WTC11 (cell line): Measurements from ENCODE around the gene UTF1. TPM values are rescaled to one million over a fixed set of nuclear protein-coding genes. Genes with fewer than 3 reads are reported as not detected.

Experiments
- ATAC-seq: fragments of 200-7000 bp; cut with Tn5 transposase; 2 replicates; pipeline ENCODE4 v1.10.0; 2021; ENCODE audit warnings: mild to moderate bottlenecking, moderate library complexity
- CTCF ChIA-PET: fragments of 300-600 bp; sonication (Branson Sonifier 250); formaldehyde crosslinking; loops from one replicate; lab custom pipeline; 2021; ENCODE audit warnings: antibody characterized with exemption; lab: Charles Lee
- POLR2A ChIA-PET: fragments of 350-600 bp; sonication (Branson Sonifier 250); formaldehyde crosslinking; loops from one replicate; lab custom pipeline; 2021; ENCODE audit warnings: antibody characterized with exemption; lab: Charles Lee
- DNase-seq: peaks from one replicate; pipeline ENCODE4 v3.0.0; 2021; ENCODE audit warnings: low spot score
- H3K27ac Mint-ChIP-seq: 2 replicates; pipeline ENCODE4 v1.8.0; 2021; ENCODE audit warnings: mixed read lengths
- H3K27me3 Mint-ChIP-seq: 2 replicates; pipeline ENCODE4 v1.8.0; 2021; ENCODE audit warnings: low read depth, mild to moderate bottlenecking, moderate library complexity, mixed read lengths
- H3K36me3 Mint-ChIP-seq: 2 replicates; pipeline ENCODE4 v1.8.0; 2021; ENCODE audit warnings: mixed read lengths
- H3K4me1 Mint-ChIP-seq: 2 replicates; pipeline ENCODE4 v1.8.0; 2022; ENCODE audit warnings: mixed read lengths
- H3K4me3 Mint-ChIP-seq: 2 replicates; pipeline ENCODE4 v1.8.0; 2021; ENCODE audit warnings: mild to moderate bottlenecking, moderate library complexity, mixed read lengths
- H3K9me3 Mint-ChIP-seq: 2 replicates; pipeline ENCODE4 v1.8.0; 2021; ENCODE audit warnings: mixed read lengths
- ATF6 ChIP-seq: sonication (generic); formaldehyde crosslinking; IDR thresholded peaks from 2 replicates; pipeline ENCODE4 v1.8.1; 2023; ENCODE audit warnings: mild to moderate bottlenecking, missing genetic modification reagents
- EMX1 ChIP-seq: fragments of 250-450 bp; sonication (Bioruptor Pico); IDR thresholded peaks from 2 replicates; pipeline ENCODE4 v1.8.0; 2021; ENCODE audit warnings: mild to moderate bottlenecking
- KAT7 ChIP-seq: sonication (generic); formaldehyde crosslinking; IDR thresholded peaks from 2 replicates; pipeline ENCODE4 v1.8.1; 2023; ENCODE audit warnings: missing genetic modification reagents, mild to moderate bottlenecking, borderline replicate concordance
- MYBL2 ChIP-seq: sonication (generic); formaldehyde crosslinking; IDR thresholded peaks from 2 replicates; pipeline ENCODE4 v1.8.1; 2023; ENCODE audit warnings: mild to moderate bottlenecking, moderate library complexity, missing genetic modification reagents
- RORB ChIP-seq: fragments of 250-450 bp; sonication (Bioruptor Pico); IDR thresholded peaks from 2 replicates; pipeline ENCODE4 v1.9.0; 2021; ENCODE audit warnings: mild to moderate bottlenecking
- SP1 ChIP-seq: sonication (generic); formaldehyde crosslinking; conservative IDR thresholded peaks from 2 replicates; pipeline ENCODE4 v1.8.1; 2022; ENCODE audit warnings: missing genetic modification reagents
- TEAD4 ChIP-seq: sonication (generic); formaldehyde crosslinking; IDR thresholded peaks from 2 replicates; pipeline ENCODE4 v1.8.0; 2022; ENCODE audit warnings: mild to moderate bottlenecking, missing genetic modification reagents
- ZNF138 ChIP-seq: sonication (generic); formaldehyde crosslinking; conservative IDR thresholded peaks from 2 replicates; pipeline ENCODE4 v1.8.1; 2022; ENCODE audit warnings: mild to moderate bottlenecking, moderate library complexity, missing genetic modification reagents
- ZNF263 ChIP-seq: sonication (generic); formaldehyde crosslinking; IDR thresholded peaks from 2 replicates; pipeline ENCODE4 v1.8.1; 2022; ENCODE audit warnings: low read depth, mild to moderate bottlenecking, moderate library complexity, missing genetic modification reagents
- total RNA-seq: library from RNA; stranded (reverse); gene quantifications from 3 replicates; pipeline ENCODE4 v1.2.3, GENCODE V29; 2021
- TF ChIP-seq, protein P1 (sequence below): fragments of 250-450 bp; sonication (Bioruptor Pico); IDR thresholded peaks from 2 replicates; pipeline ENCODE4 v1.9.0; 2021; ENCODE audit warnings: mild to moderate bottlenecking, borderline replicate concordance
- TF ChIP-seq, protein P2 (sequence below): sonication (generic); formaldehyde crosslinking; IDR thresholded peaks from 2 replicates; pipeline ENCODE4 v1.8.1; 2023; ENCODE audit warnings: mild to moderate bottlenecking, missing genetic modification reagents, borderline replicate concordance
- TF ChIP-seq, protein P3 (sequence below): sonication (generic); formaldehyde crosslinking; IDR thresholded peaks from 2 replicates; pipeline ENCODE4 v1.8.1; 2023; ENCODE audit warnings: mild to moderate bottlenecking, moderate library complexity, missing genetic modification reagents
- TF ChIP-seq, protein P4 (sequence below): sonication (generic); formaldehyde crosslinking; IDR thresholded peaks from 2 replicates; pipeline ENCODE4 v1.8.0; 2022; ENCODE audit warnings: missing genetic modification reagents

The UTF1 gene
- total RNA-seq, 1 experiment from 2014 or later = 196 TPM

DNA sequence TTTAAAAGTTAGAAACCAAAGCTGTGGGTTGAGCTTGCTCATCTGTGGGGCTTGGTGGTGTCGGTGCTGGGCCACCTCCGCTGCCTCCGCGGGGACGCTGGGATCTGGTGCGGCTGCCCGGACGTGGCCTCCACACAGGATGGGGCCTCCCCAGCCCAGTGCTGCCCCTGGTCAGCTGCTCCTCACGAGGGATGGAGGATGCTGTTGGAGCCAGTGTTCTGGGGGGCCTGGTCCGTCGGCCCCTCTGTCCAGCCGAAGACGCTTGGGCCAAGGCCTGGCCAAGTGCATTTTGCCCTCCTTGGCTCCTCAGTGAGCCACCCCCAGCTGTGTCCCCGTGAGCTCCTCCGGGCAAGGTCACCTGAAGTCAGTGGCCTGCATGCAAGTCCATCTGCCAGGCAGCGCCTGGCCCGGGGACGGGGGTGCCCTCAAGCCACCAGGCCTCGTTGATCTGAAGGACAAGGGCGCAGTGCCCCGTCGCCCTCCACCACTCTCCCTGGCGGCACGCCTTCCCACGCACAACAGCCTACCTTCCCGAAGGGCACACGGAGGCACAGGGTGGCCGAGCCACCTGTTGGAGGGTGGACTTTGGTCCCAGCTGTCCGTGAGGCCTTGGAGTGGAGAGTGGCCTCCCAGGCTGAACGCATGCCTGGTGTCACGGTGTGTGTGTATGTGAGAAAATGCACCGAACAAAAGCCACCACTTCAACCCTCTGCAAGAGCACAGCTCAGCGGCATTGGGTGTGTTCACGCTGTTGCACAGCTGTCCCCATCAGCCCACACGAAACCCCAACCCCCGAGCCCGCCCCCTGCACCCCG is 42.7 kb upstream of the UTF1 start:
- Mint-ChIP-seq H3K4me3 (no peak overlapping the region), H3K27ac (no peak overlapping the region)
- no peak for ATAC-seq
- DNase-seq = no peak
- TF ChIP-seq KAT7 (CRISPR knock-in tag) (no peak), RORB (no peak), MYBL2 (CRISPR knock-in tag) (no peak)
- TF ChIP-seq, protein P1, sequence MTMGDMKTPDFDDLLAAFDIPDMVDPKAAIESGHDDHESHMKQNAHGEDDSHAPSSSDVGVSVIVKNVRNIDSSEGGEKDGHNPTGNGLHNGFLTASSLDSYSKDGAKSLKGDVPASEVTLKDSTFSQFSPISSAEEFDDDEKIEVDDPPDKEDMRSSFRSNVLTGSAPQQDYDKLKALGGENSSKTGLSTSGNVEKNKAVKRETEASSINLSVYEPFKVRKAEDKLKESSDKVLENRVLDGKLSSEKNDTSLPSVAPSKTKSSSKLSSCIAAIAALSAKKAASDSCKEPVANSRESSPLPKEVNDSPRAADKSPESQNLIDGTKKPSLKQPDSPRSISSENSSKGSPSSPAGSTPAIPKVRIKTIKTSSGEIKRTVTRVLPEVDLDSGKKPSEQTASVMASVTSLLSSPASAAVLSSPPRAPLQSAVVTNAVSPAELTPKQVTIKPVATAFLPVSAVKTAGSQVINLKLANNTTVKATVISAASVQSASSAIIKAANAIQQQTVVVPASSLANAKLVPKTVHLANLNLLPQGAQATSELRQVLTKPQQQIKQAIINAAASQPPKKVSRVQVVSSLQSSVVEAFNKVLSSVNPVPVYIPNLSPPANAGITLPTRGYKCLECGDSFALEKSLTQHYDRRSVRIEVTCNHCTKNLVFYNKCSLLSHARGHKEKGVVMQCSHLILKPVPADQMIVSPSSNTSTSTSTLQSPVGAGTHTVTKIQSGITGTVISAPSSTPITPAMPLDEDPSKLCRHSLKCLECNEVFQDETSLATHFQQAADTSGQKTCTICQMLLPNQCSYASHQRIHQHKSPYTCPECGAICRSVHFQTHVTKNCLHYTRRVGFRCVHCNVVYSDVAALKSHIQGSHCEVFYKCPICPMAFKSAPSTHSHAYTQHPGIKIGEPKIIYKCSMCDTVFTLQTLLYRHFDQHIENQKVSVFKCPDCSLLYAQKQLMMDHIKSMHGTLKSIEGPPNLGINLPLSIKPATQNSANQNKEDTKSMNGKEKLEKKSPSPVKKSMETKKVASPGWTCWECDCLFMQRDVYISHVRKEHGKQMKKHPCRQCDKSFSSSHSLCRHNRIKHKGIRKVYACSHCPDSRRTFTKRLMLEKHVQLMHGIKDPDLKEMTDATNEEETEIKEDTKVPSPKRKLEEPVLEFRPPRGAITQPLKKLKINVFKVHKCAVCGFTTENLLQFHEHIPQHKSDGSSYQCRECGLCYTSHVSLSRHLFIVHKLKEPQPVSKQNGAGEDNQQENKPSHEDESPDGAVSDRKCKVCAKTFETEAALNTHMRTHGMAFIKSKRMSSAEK = no peak
- TF ChIP-seq, all 79 proteins: peak for 0
- Mint-ChIP-seq H3K4me1 (no peaks in the 10 kb centered on the region), H3K27me3 (peaks cover 6% of the 10 kb centered on the region), H3K9me3 (peaks cover 16% of the 10 kb centered on the region), H3K36me3 (peaks cover 28% of the 10 kb centered on the region)
- ChIA-PET POLR2A (no interaction called here), CTCF (interaction anchor here (0.6 to 0.8 kb wide), 2 partner anchors 10 to 44 kb away, joined by 3 to 4 read pairs; no protein-coding TSS in a partner anchor)

DNA sequence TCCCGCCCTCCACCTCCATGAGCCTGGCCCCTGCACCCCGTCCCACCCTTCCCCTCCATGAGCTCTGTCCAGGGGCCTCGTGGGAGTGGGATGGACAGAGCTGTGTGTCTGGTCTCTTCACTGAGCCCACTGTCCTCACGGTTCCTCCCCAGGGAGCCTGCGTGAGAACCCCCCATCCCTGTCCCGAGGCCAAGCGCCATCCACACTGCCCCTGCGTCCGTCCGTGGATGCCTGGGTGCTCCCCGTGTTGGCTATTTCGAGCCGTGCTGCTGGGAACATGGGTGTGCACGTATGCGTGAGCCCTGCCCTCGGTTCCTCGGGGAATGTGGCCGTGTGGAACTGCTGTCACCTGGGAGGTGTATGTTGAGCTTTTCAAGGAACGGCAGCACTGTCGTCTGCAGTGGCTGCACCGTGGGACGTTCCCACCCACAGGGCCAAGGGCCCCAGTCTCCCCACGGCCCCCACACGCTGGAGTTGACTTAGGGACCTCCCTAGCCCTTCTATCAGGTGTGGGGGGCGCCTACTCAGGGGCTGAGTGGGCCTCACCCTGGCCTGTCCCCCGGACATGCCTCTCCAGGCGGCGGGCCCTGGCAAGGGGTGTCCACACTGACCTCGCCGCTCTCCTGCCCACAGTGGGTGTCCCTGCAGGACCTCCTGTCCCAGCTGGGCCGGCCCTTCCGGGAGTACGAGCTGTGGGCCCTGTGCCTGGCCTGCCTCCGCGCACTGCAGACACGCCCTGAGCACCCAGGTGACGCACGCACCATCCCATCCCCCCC is 41.9 kb upstream of the UTF1 start:
- DNase-seq (no peak), ATAC-seq (no peak)
- ChIA-PET POLR2A (no interaction called here), CTCF (interaction anchor here (0.6 to 0.8 kb wide), 2 partner anchors 9 to 45 kb away, joined by 3 to 4 read pairs; no protein-coding TSS in a partner anchor)
- H3K27ac Mint-ChIP-seq = no peak overlapping the region
- H3K27me3 Mint-ChIP-seq = peaks cover 12% of the 10 kb centered on the region
- H3K4me3 Mint-ChIP-seq = no peak overlapping the region
- H3K9me3 Mint-ChIP-seq = peaks cover 20% of the 10 kb centered on the region
- H3K36me3 Mint-ChIP-seq = peaks cover 33% of the 10 kb centered on the region
- no peaks in the 10 kb centered on the region for H3K4me1 Mint-ChIP-seq
- TF ChIP-seq ATF6 (CRISPR knock-in tag) (no peak), TEAD4 (CRISPR knock-in tag) (no peak), EMX1 (CRISPR knock-in tag) (no peak), ZNF138 (CRISPR knock-in tag) (no peak), SP1 (CRISPR knock-in tag) (no peak), ZNF263 (CRISPR knock-in tag) (no peak), KAT7 (CRISPR knock-in tag) (no peak)
- TF ChIP-seq, protein P2, sequence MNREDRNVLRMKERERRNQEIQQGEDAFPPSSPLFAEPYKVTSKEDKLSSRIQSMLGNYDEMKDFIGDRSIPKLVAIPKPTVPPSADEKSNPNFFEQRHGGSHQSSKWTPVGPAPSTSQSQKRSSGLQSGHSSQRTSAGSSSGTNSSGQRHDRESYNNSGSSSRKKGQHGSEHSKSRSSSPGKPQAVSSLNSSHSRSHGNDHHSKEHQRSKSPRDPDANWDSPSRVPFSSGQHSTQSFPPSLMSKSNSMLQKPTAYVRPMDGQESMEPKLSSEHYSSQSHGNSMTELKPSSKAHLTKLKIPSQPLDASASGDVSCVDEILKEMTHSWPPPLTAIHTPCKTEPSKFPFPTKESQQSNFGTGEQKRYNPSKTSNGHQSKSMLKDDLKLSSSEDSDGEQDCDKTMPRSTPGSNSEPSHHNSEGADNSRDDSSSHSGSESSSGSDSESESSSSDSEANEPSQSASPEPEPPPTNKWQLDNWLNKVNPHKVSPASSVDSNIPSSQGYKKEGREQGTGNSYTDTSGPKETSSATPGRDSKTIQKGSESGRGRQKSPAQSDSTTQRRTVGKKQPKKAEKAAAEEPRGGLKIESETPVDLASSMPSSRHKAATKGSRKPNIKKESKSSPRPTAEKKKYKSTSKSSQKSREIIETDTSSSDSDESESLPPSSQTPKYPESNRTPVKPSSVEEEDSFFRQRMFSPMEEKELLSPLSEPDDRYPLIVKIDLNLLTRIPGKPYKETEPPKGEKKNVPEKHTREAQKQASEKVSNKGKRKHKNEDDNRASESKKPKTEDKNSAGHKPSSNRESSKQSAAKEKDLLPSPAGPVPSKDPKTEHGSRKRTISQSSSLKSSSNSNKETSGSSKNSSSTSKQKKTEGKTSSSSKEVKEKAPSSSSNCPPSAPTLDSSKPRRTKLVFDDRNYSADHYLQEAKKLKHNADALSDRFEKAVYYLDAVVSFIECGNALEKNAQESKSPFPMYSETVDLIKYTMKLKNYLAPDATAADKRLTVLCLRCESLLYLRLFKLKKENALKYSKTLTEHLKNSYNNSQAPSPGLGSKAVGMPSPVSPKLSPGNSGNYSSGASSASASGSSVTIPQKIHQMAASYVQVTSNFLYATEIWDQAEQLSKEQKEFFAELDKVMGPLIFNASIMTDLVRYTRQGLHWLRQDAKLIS = no peak
- TF ChIP-seq, protein P3, sequence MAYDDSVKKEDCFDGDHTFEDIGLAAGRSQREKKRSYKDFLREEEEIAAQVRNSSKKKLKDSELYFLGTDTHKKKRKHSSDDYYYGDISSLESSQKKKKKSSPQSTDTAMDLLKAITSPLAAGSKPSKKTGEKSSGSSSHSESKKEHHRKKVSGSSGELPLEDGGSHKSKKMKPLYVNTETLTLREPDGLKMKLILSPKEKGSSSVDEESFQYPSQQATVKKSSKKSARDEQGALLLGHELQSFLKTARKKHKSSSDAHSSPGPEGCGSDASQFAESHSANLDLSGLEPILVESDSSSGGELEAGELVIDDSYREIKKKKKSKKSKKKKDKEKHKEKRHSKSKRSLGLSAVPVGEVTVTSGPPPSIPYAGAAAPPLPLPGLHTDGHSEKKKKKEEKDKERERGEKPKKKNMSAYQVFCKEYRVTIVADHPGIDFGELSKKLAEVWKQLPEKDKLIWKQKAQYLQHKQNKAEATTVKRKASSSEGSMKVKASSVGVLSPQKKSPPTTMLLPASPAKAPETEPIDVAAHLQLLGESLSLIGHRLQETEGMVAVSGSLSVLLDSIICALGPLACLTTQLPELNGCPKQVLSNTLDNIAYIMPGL (CRISPR knock-in tag) = no peak
- TF ChIP-seq, protein P4, sequence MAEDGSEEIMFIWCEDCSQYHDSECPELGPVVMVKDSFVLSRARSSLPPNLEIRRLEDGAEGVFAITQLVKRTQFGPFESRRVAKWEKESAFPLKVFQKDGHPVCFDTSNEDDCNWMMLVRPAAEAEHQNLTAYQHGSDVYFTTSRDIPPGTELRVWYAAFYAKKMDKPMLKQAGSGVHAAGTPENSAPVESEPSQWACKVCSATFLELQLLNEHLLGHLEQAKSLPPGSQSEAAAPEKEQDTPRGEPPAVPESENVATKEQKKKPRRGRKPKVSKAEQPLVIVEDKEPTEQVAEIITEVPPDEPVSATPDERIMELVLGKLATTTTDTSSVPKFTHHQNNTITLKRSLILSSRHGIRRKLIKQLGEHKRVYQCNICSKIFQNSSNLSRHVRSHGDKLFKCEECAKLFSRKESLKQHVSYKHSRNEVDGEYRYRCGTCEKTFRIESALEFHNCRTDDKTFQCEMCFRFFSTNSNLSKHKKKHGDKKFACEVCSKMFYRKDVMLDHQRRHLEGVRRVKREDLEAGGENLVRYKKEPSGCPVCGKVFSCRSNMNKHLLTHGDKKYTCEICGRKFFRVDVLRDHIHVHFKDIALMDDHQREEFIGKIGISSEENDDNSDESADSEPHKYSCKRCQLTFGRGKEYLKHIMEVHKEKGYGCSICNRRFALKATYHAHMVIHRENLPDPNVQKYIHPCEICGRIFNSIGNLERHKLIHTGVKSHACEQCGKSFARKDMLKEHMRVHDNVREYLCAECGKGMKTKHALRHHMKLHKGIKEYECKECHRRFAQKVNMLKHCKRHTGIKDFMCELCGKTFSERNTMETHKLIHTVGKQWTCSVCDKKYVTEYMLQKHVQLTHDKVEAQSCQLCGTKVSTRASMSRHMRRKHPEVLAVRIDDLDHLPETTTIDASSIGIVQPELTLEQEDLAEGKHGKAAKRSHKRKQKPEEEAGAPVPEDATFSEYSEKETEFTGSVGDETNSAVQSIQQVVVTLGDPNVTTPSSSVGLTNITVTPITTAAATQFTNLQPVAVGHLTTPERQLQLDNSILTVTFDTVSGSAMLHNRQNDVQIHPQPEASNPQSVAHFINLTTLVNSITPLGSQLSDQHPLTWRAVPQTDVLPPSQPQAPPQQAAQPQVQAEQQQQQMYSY = no peak
